Spleen (tissue), 7 donors: ENCODE measurements around the gene PGM5.

Experiments used
- CTCF ChIP-seq, 11 experiments: fragments of 200-600 bp in 7 of 11; fragments of 450-650 bp in 4 of 11; sonication (generic) in 4 of 11; IDR thresholded peaks in 8 of 11; conservative IDR thresholded peaks in 3 of 11; 1 replicate in 7 of 11; 2 replicates in 4 of 11; pipeline versions ENCODE4 v1.4.0 to v1.8.0; 2016 to 2021; ENCODE audit warnings: antibody characterized with exemption in 11 of 11, inconsistent platforms in 4 of 11, mild to moderate bottlenecking in 1 of 11
- POLR2AphosphoS5 ChIP-seq, 3 donors: sonication (generic); formaldehyde crosslinking; IDR thresholded peaks; one replicate each; pipeline ENCODE4 v1.5.1; 2017; ENCODE audit warnings: antibody characterized with exemption in 3 of 3
- donor health status: DM: no; HTN: no; CAD: no; lungs with moderate emphysema.
- donor health status: DM: no; HTN: no; CAD: no.
- donor health status: DM: no; HTN: no; CAD: no.

DNA sequence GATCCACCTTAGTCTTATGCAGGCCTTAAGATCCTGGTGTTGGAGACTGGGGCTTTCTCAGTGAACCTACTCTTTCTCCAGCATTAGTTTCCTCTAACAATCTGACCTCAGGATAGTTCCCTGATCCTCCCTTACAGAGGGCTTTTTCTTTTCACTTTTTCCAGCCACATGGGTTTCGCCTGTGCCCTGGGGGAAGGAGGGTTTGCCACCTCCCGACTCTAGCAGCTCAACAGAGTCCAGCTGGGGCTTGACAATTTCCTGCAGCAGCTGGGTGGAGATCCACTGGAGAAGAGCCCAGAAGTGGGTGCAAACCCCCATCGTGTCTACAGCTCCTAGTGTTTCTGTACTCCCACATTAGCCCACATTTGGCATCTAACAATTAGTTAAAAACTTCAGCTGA is 191.8 kb downstream of the PGM5 start:
- TF ChIP-seq CTCF (IDR thresholded peaks at IDR 0.05 in 8 of 11, conservative IDR thresholded peaks at IDR 0.05 in 3 of 11) (no peak), POLR2AphosphoS5 (IDR thresholded peaks at IDR 0.05) (no peak)
